ENCODE results near the gene HIVEP3.

DNA sequence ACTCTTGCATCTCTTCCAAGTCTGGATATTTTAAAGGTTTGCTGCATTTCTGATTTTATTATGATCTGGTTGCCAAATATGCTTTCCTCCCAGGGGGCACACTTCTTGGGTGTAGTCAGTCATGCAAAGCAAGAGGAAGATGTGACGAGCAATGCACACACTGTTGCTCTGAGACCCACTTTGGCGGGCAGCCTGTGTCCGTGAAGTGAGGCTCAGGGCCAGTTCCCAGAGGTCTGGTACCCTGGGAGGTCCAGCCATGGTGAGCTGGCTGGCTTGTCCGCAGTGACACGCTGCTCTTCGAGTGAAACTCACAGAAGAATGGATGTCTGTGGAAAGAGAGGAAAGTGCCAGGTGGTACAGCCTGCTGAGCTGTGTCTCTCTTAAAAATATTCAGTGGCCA is 381.5 kb downstream of the HIVEP3 start:
- TF ChIP-seq, protein P1, sequence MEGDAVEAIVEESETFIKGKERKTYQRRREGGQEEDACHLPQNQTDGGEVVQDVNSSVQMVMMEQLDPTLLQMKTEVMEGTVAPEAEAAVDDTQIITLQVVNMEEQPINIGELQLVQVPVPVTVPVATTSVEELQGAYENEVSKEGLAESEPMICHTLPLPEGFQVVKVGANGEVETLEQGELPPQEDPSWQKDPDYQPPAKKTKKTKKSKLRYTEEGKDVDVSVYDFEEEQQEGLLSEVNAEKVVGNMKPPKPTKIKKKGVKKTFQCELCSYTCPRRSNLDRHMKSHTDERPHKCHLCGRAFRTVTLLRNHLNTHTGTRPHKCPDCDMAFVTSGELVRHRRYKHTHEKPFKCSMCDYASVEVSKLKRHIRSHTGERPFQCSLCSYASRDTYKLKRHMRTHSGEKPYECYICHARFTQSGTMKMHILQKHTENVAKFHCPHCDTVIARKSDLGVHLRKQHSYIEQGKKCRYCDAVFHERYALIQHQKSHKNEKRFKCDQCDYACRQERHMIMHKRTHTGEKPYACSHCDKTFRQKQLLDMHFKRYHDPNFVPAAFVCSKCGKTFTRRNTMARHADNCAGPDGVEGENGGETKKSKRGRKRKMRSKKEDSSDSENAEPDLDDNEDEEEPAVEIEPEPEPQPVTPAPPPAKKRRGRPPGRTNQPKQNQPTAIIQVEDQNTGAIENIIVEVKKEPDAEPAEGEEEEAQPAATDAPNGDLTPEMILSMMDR (IDR thresholded peaks at IDR 0.05), result no peak
- TF ChIP-seq POLR2A (IDR thresholded peaks at IDR 0.05), result no peak

Measured in tibial nerve (tissue), 3 donors.